NB4 (cell line): ENCODE results near the gene CYP46A1.

Experiments used
- MYC ChIP-seq: IDR thresholded peaks from 2 replicates; pipeline ENCODE4 v1.6.1; 2011; ENCODE audit warnings: low read depth, low read length
- POLR2A ChIP-seq: IDR thresholded peaks from 2 replicates; pipeline ENCODE4 v1.6.1; 2011; ENCODE audit warnings: mild to moderate bottlenecking; ENCODE audit not compliant: insufficient read length; ENCODE audit errors: extremely low read depth
- TF ChIP-seq, protein P1 (sequence below): IDR thresholded peaks from one replicate; pipeline ENCODE4 v1.5.1; 2012; ENCODE audit warnings: low read depth, low read length
- TF ChIP-seq, protein P2 (sequence below): IDR thresholded peaks from 2 replicates; pipeline ENCODE4 v1.6.1; 2011; ENCODE audit warnings: low read depth, low read length

DNA sequence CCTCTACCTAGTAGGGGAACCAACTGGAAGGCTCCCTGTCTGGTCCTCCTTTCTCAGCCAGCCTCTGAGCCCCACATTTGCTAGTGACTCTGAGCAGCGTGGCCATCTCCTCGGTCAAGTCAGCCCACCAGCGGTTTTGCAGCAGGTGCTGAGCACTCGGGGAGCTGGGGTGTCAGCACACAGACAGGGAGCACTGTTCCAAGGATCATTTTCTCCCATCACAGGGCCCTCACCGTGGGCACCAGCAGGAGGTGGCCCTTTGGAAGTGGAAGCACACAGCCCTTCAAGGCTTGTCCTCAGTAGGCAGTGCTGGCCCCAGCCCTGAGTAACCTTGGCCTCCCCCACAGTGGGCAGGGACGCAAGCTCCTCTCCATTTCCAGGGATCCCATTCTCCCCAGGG is 85.0 kb downstream of the CYP46A1 start:
- TF ChIP-seq, protein P1, sequence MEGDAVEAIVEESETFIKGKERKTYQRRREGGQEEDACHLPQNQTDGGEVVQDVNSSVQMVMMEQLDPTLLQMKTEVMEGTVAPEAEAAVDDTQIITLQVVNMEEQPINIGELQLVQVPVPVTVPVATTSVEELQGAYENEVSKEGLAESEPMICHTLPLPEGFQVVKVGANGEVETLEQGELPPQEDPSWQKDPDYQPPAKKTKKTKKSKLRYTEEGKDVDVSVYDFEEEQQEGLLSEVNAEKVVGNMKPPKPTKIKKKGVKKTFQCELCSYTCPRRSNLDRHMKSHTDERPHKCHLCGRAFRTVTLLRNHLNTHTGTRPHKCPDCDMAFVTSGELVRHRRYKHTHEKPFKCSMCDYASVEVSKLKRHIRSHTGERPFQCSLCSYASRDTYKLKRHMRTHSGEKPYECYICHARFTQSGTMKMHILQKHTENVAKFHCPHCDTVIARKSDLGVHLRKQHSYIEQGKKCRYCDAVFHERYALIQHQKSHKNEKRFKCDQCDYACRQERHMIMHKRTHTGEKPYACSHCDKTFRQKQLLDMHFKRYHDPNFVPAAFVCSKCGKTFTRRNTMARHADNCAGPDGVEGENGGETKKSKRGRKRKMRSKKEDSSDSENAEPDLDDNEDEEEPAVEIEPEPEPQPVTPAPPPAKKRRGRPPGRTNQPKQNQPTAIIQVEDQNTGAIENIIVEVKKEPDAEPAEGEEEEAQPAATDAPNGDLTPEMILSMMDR = no peak
- TF ChIP-seq, protein P2, sequence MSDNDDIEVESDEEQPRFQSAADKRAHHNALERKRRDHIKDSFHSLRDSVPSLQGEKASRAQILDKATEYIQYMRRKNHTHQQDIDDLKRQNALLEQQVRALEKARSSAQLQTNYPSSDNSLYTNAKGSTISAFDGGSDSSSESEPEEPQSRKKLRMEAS = no peak
- TF ChIP-seq POLR2A = no peak
- no peak for TF ChIP-seq MYC
